GM21619 (cell line): ENCODE data around the gene PRICKLE1.

ENCODE experiments used
- ATAC-seq: cut with Tn5 transposase; IDR thresholded peaks from one replicate; pipeline ENCODE4 v1.9.1; 2021; ENCODE audit not compliant: unreplicated experiment

The PRICKLE1 gene

DNA sequence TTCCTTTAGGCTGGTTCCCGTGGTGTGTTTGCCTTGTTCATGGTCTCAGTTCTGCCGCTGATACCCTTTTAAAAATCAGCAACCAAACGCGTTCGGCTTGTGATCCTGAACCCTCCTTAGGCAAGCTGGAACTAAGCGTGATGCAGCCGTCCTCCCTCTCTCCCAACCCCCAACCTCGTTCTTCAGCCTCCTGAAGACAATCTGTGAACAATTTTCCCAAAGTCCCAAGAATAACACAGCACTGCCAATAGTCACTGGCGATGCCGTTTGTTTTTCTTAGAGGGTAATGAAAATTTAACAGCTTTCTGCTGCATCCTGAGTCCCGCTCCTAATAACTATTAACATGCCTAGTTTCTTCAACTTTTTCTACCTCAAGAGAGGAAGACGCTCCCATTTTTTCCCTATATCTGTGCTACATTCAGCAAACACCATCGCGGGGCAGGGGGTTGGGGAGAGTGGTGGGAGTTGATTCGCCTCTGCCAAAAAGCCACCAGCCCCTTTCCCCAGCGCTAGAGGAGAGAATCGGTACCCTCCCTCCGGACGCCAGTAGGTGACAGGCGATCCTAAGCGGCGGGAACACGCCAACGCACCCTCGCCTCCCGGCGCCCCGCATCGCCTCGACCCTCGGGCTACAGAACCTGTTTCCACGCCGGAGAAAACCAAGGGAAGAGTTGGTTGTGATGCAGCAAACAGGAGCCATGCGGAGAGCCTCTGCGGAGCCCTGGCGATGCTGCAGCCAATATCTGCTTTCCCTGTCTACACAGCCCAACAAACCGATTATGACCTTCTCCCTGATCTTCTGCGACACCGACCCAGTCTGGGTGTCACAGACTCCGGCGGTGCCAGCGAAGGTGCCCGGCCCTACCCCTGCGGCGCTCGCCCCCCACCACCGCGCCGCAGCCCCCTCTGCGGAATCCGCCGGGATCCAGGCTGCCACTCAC lies 752 bp downstream of the PRICKLE1 start:
- peak; percentile 36 for ATAC-seq

DNA sequence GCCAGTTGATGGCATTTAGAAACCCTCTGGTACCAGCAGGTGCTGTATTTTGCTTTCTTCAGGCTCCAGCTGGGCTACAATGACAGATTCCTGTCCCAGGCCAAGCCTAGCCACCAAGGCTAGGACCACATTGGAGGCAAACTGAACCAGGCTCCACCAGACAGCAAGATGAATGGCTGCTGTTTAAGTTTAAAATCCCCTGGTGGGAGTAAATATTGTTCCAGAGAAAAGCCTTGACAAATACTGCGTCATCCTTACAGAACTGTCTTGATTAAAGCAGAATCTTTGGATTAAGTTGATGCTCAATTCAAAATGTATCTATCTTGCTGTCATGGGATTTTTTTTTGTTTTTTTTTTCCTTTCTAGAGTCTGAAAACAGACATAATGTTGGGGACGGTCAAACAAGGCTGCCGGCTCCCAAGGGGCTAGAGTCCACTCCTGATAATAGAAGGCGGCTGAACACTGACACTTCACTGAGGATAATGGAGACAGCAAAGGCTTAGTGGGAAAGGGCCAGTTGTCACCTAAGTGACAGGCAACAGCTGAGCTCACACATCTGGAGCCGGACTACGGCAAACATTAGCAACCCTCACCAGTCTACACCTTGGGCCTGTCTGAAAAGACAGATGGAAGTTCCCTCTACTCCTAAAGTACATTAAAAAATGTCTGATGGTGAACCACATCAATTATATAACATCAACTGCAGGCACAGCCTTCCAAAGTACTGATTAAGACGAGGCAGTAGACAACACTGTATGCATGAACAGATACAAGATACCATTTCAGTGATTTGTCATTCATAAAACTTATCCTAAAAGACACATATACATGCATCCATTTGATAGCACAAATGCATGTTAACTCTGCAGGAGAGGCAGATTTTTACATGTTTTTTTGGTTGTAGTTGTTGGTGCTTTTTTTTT lies 1.7 kb downstream of the PRICKLE1 start:
- no peak for ATAC-seq

DNA sequence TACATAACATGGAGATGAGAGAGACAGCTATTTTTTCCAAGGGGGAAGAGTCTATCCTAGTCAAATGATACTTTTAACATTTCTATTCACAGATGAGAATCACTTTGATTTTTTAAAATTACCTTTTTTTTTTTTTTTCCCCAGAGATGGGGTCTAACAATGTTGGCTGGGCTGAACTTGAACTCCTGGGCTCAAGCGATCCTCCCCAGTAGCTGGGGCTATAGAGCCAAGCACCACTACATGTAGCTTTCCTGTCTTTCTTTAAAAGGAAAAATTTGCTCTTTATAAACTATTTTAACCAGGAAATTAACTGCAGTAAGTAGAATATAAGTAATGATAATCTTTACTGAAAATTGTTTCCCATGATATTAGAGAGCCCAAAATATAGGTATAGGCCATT lies 3.3 kb downstream of the PRICKLE1 start:
- no peak for ATAC-seq

DNA sequence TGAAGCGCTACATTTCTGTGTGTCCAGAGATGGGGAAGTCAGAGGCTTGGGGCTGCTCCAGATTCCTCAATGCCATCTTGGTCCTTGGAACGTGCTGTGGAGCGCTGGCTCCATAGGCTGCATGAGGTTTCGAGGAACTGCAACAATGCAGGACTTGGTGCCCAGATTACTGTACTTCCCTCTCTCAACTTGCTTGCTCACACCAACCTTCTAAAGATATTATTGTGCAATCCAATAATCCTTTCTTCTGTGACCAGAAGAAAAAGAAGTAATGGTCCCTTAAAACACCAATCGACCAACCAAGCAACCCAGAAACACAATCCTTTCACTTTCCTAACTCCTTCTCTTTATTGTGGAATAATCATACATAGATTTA lies 3.7 kb downstream of the PRICKLE1 start:
- no peak for ATAC-seq

DNA sequence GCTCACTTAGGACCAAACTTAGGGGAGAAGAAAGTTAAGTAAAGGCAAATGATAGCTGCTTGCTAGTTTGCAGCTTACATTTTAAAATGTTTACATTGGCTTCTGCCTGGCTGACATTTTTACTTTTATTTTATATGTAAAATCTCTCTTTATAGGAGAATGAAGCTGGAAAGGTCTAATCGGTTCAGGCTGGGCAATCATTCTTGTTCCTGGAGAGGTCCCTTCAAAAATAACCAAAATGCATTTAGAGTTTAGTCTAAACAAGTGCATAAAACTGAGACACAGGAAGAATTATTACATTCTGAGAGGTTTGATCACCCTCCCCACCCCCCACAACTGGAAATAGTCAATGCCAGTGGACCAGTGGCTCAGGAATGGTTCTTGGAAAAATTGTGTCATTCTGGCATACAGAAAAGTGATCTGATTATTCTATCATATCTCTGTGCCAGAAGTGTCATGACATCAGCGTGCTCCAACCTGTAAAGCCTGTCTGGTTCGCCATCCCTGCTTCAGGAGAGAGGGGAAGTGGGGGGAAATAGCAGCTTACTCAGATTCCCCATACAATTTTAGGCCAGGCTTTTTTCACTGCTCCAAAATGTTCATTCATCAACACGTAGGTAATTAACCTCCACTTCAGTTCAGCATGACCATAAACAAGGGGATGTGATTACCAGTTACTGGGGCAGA lies 4.2 kb downstream of the PRICKLE1 start:
- ATAC-seq, result no peak

DNA sequence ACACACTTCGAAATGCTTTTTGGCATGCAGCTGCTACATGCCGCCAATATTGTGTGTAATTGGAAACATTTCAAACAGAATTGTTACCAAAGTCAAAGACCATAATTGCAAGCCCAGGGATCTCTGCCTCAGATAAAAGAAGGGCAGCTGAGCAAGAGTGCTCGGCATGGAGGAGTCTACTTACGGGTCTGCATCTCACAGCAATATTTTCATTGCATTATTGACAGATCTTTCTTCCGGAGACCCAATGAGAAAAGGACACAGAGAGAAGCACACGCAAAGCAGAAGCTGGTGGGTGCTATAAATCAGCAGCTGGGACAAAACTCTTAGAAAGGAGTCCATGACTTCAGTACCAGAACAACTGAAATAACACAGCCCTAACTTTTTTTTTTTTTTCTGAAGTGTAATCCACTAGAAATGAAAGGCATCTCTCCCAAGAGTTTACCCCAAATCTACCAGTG lies 4.9 kb downstream of the PRICKLE1 start:
- ATAC-seq, result no peak

DNA sequence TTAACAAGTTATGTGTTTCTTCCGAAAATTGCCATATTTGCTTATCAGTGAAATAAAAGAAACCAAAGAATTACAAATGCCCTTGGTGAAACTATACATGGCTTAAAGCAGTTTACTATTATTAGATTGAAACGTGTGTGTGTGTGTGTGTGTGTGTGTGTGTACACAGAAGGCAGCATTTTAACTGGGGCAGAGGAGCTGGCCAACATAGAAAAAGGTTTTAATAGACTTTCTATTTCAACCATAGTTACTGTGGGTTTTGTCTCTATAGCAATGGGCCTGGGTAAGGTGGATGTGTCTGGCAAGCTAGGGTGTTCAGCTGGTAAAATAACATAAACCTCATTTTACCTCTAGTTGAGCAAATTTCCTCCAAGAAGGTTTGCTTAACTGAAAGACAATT lies 6.5 kb downstream of the PRICKLE1 start:
- ATAC-seq, result no peak

DNA sequence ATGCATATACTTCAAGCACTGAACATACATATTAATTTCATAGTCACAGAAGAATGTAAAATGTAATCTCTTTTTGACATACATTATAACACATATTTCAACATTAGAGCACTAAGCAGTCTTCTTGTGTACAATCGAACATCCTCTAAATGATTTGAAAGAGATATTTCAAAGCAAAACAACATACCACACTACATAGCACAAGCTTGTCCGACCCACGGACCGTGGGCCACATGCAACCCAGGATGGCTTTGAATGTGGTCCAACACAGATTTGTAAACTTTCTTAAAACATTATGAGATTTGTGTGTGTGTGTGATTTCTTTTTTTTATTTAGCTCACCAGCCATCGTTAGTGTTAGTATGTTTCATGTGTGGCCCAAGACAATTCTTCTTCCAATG lies 7.0 kb downstream of the PRICKLE1 start:
- ATAC-seq, result no peak

DNA sequence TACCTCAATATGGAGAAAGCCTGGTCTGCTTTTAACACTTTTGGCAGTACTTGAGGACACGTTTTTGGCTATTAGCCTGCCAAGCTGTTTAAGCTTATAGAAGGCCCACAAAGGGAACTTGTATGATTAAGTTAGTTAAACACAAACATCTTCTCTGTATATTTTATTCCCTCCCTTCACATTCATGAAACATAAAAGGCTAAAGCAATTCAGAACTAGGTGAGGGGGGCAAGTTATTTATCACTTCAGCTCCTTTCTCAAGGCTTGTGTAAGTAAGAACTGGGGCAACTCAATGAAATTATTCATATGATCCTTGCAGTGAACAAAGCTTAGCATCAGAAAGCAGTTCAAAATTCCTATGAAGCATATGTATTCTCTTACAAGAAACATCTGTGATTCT lies 7.5 kb downstream of the PRICKLE1 start:
- no peak for ATAC-seq

DNA sequence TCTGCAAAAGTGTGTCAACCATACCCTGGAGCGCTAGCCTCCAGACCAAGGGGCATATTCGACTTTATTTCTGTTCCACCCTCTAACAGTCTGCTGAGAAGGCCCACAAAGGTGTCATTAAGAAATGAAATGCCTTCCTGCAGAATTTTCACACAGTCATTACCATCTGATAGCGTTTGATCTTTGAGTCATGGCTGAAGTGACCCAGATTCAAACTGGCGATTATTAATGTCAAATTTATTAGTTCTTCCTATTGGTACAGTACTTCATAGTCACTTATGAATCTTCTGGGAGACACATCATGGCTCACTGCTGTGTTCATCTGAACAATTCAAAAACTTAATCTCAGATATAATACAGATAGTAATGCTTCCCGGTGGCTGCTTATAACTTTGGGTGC lies 13.2 kb downstream of the PRICKLE1 start:
- no peak for ATAC-seq

DNA sequence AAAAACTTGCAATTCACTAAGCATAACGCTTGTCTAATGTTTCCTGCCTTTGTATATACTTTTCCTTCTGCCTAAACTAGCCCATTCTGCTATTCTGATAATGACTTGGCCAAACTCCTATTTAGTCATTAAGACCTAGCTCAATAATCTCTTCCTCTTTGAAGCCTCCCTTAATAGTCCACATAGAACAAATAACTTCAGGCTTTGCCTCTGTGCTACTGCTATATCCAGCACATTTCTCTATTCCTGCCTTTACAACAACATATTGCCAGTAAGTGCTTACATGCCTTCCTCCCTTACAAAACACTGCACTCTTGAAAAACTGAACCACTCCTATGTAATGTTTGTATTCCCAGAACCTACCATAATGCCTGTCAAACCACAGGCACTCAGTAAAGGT lies 13.8 kb downstream of the PRICKLE1 start:
- ATAC-seq, result no peak

DNA sequence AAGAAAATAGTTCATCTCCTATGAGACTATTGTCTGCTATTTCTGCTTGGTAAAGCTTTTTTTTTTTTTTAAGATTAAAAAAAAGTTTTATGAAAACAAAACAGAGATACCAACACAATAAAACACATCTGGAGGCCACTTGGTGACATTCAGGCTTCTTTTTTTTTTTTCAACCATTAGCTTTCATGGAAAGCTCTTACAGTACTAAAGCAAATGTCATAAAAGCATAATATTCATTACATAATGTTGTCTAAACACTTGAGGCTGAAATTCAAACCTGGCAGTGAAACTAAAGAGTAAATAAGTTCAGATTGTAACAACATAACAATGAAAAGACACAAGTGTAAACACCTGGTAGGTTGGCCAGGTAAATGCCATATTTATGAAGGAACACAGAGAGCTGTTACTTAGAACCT lies 14.7 kb downstream of the PRICKLE1 start:
- no peak for ATAC-seq

DNA sequence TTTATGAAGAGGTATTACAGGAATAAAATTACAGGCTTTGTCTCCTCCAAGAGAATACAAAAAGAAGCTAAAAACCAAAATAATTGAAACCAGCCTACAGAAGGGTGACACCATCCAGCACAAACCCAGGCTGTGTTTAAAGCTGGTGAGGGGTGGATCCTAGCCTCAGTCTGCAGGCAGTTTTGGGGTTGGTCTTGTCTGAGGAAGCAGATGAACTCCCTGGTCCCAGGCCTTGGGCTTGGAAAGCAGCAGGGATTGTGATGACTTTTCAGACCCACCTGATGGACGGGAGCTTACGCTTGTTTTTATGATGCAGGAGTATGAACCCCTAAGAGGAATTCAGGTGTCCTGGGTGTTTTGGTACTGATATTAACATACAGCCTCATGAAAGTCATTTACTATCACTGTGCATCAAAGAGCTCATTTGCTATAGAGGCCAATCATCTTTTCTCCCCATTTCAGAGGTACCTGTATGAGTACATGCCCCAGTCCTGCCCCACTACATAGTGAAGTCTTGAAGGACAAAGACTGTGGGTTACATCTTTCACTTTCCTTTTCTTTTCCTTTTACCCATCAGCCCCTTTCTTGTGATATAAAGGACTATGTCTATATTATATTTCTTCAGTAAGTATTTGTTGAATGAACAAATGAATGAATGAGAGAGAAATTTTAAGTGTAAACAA lies 18.1 kb downstream of the PRICKLE1 start:
- ATAC-seq, result no peak

DNA sequence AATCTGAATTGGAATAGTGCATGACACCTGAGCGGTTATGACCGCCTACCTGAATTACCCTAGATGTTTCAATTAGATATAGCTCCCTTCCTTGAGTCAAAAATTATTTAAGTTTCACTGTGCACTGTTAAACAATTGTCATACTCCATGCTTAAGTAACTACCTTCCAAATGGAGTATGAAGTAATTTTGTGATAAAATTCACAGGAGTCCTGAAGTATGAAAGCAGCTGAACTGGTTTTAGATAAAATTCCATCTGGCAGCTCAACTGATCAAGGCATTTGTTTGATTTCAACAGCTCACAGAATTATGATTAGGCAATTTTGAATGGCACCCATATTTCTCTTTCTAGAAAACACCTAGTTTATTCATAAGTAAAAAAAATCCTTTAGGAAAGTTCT lies 19.5 kb downstream of the PRICKLE1 start:
- ATAC-seq, result no peak

DNA sequence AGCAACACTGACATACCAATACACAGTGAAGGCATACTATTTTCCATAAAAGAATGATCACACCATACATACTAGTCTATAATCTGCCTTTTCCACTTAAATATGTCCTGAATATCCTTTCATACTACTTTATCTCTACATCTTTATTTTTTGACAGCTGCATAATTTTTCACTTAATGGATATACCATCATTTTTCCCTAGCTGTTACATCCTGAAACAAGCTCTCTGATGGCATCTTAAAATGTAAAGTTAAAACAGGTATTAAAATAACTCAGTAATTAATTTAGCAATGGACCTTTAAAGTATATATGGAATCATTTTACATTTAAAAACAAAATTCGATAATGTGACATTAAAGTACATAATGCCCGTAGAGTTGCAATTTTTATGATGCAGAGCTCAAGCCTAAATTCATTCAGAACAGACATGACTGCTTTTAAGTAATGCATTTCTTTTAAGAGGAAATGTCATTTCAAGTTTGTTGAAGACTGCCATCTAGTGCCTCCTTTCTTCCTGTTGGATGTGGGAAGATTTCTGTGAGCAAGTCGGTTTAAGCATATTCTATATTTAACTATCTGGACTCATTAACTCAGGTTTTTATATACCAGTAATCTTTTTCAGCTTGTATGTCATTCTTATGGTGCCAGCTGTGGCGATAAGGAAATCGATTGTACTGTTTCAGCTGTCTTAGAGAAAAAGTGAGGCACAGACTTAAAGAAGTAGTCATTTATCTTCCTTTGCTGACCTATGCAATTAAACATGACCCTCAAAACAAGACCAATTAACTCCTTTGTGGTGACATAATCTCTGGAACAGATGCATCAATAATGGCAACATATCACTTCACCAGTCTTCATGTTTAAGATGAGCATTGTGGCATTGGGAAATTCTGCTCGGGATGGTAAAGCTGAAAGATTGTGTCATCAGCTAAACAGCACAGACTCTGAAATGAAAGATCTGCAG lies 20.3 kb downstream of the PRICKLE1 start:
- peak; percentile 77 for ATAC-seq

DNA sequence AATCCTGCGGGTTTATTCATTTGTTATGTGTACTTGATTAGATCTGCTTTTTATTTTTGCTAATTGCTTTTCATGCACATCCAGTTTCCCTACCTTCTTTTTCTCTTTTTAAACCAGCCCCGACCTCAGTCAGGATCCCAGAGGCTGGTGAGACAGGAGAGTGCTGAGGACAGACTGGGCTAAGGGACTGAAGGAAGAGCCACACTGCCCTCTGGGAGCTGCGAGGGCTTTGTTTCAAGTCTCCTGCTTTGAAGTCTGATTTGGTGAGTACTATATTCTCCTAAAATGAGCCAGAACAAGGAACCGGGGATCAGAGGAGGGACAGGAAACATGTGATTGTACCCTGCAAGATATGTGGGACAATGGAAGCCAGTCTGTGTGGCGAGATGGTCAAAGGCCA lies 23.9 kb downstream of the PRICKLE1 start:
- no peak for ATAC-seq

DNA sequence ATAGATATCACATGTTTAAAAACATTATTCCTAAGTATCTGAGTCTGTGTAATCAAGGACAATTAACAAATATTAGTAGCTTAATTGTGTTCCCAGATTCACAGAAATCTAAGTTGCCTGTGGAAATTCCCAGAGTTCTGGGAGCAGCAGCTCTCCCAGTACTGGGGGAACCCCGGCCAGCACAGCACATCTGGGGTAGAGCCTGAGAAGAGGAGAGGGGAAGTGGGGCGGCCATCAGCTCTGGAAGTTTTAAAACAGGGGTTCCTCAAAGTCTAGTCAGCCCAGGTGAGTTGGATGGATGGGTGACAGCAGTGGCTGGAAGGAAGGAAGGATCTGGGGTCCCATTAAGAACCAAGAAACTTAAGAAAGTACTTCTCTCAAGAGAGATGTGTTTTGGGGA lies 24.6 kb downstream of the PRICKLE1 start:
- no peak for ATAC-seq

DNA sequence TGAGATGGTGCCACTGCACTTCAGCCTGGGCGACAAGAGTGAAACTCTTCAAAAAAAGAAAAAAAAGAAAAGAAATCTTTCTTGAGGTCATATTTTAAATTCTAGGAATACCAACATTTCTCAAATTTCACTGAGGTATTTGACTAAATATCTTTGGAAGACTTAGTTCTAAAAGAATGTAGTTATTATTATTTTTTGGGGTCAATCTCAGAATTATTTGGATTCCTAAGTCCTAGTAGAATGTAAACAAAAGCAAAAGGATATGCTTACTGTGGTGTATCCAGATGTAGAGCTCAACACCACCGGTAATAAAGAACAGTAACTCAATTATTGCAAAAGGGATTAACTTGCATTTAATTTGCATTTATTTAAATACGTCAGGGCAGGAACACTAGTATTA lies 25.0 kb downstream of the PRICKLE1 start:
- no peak for ATAC-seq

DNA sequence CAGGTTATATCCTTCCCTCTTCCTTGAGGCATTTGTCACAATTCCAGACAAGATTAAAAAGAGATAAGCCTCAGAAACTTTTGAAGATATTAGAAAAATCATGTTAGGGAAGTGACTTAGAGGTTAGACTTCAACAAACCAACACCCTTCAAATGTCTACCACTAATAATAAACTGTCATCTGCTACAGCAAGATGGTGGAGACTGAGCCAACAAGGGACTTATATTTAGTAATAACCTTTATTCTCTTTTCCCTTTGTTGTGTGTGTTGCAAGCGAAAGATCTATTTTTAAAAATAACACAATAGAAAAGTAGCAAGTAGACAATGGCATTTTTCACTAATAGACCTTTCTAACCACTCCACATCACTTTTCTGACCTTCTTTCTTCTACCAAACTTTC lies 28.6 kb downstream of the PRICKLE1 start:
- ATAC-seq, result no peak
